HL-60 (cell line): ENCODE measurements around the gene LAMP2.
A peak's percentile ranks its signal among the peaks of the same experiment; 100 is the strongest.

ENCODE experiments used
- DNase-seq, 2 experiments: peaks; one replicate each; pipeline ENCODE4 v3.0.0-alpha.2; 2010 to 2020; ENCODE audit warnings: low read depth in 1 of 2, low spot score in 1 of 2
- H3K27ac ChIP-seq: fragments of 250-450 bp; sonication (Bioruptor Pico); replicated peaks from 2 replicates; pipeline ENCODE4 v1.5.1; 2020; ENCODE audit warnings: mild to moderate bottlenecking, moderate library complexity
- H3K27me3 ChIP-seq: fragments of 250-450 bp; sonication (Bioruptor Pico); 2 replicates; pipeline ENCODE4 v1.5.1; 2021; ENCODE audit warnings: mild to moderate bottlenecking, moderate library complexity; ENCODE audit not compliant: insufficient read depth, poor library complexity, severe bottlenecking
- H3K4me3 ChIP-seq: replicated peaks from 2 replicates; pipeline ENCODE4 v1.5.1; 2011; ENCODE audit warnings: mild to moderate bottlenecking, control low read depth, low read length; ENCODE audit not compliant: insufficient read depth
- CTCF ChIP-seq: IDR thresholded peaks from one replicate; pipeline ENCODE4 v1.5.1; 2011; ENCODE audit warnings: low read length, control low read depth, inconsistent platforms; ENCODE audit not compliant: insufficient read depth
- GABPA ChIP-seq: IDR thresholded peaks from 2 replicates; pipeline ENCODE4 v1.6.1; 2012; ENCODE audit warnings: low read depth
- POLR2AphosphoS5 ChIP-seq: IDR thresholded peaks from 2 replicates; pipeline ENCODE4 v1.6.1; 2012; ENCODE audit warnings: low read depth
- REST ChIP-seq: IDR thresholded peaks from 2 replicates; pipeline ENCODE4 v1.6.1; 2012; ENCODE audit warnings: low read depth; ENCODE audit not compliant: insufficient replicate concordance
- SPI1 ChIP-seq: IDR thresholded peaks from 2 replicates; pipeline ENCODE4 v1.6.1; 2012; ENCODE audit warnings: low read depth, mild to moderate bottlenecking, borderline replicate concordance

The LAMP2 gene

GRCh38 chrX:120486786-120487185 lies 17.7 kb upstream of the LAMP2 start:
- Histone ChIP-seq H3K27ac (no peak overlapping the region), H3K27me3 (no peaks in the 10 kb centered on the region), H3K4me3 (no peak overlapping the region)
- no peak for TF ChIP-seq POLR2AphosphoS5
- no peak for TF ChIP-seq SPI1
- no peak for TF ChIP-seq REST
- TF ChIP-seq CTCF = no peak
- TF ChIP-seq GABPA = no peak
- DNase-seq = no peak

- TF ChIP-seq REST = no peak
- TF ChIP-seq GABPA = no peak
- peak; percentile 25 for TF ChIP-seq POLR2AphosphoS5
- peak; percentile 22; the same call in 1 of the 2 replicates for TF ChIP-seq SPI1
- no peak for TF ChIP-seq CTCF
- no peaks in the 10 kb centered on the region for H3K27me3 ChIP-seq
- peak overlapping the region; percentile 81 for H3K27ac ChIP-seq
- H3K4me3 ChIP-seq = peak overlapping the region; percentile 38
- DNase-seq = peak; percentile 79 to 88
These were observed 16.8 kb upstream of the LAMP2 start for GRCh38 chrX:120485638-120486520.

DNA sequence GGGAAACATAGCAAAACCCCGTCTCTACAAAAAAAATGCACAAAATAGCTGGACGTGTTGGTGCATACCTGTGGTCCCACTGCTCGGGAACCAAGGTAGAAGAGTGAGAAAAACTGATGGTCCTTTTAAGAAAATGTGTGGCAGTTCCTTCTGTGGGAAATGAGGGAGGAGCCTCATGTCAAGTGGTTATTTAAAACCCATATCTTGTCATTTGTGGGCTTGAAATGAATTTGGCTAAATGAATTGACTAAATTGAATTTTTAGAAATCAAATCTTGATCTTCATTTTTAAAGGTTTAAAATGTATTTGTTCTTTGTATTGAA lies 16.2 kb upstream of the LAMP2 start:
- peak overlapping the region; percentile 81 for H3K27ac ChIP-seq
- no peak for DNase-seq
- no peak for TF ChIP-seq SPI1
- H3K4me3 ChIP-seq = peak overlapping the region; percentile 38
- H3K27me3 ChIP-seq = no peaks in the 10 kb centered on the region

DNA sequence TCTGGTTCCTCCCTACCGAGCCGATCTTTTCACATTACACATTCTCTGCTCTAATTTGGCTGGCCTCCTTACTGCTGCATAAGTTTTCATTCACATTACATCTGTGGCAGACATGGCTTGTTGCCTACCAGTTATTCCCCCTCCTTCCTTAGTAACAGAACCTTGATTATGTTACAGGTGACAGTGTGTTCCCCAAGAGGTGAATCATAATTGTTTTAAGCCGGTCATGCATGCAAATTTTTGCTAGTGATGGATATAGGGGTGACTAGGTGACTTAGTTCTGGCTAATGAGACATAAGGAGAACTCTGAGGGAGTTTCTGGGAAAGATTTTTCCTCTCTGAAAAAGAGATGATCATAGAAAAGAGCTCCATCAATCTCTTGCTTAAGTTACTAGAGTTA lies 8.4 kb upstream of the LAMP2 start:
- no peak for DNase-seq

More for the DNA sequence above, 8.4 kb upstream of the LAMP2 start:
- TF ChIP-seq GABPA = no peak
- no peak for TF ChIP-seq CTCF
- TF ChIP-seq REST = no peak
- no peak for TF ChIP-seq POLR2AphosphoS5
- no peak for TF ChIP-seq SPI1
- H3K4me3 ChIP-seq = no peak overlapping the region
- no peak overlapping the region for H3K27ac ChIP-seq
- no peaks in the 10 kb centered on the region for H3K27me3 ChIP-seq
